GM23338 (cell line): ENCODE results near the gene SH2D2A. TPM values are rescaled to one million over a fixed set of nuclear protein-coding genes. Genes with fewer than 3 reads are reported as not detected.
A peak's percentile ranks its signal among the peaks of the same experiment; 100 is the strongest.

Experiments used
- ATAC-seq: fragments of 200-7000 bp; cut with Tn5 transposase; 3 replicates; pipeline ENCODE4 v1.9.1; 2020
- DNase-seq: peaks from one replicate; pipeline ENCODE4 v3.0.0-alpha.2; 2015; ENCODE audit warnings: low spot score
- H2AFZ ChIP-seq: fragments of 200-600 bp; sonication (generic); 2 replicates; pipeline ENCODE4 v1.8.0; 2016; ENCODE audit warnings: antibody characterized with exemption, mild to moderate bottlenecking, moderate library complexity
- H3F3A ChIP-seq: fragments of 200-600 bp; sonication (generic); replicated peaks from 2 replicates; pipeline ENCODE4 v1.8.0; 2017; ENCODE audit warnings: antibody characterized with exemption, mixed run types, low read depth
- H3K27ac ChIP-seq: fragments of 200-600 bp; sonication (generic); 2 replicates; pipeline ENCODE4 v1.6.1; 2016; ENCODE audit warnings: low read depth
- H3K27me3 ChIP-seq: fragments of 200-600 bp; sonication (generic); 2 replicates; pipeline ENCODE4 v1.8.0; 2016; ENCODE audit warnings: mild to moderate bottlenecking, mixed run types, moderate library complexity; ENCODE audit not compliant: insufficient read depth
- H3K36me3 ChIP-seq: fragments of 200-600 bp; sonication (generic); 2 replicates; pipeline ENCODE4 v1.8.0; 2016; ENCODE audit warnings: mild to moderate bottlenecking; ENCODE audit not compliant: insufficient read depth
- H3K4me1 ChIP-seq: fragments of 200-600 bp; sonication (generic); 2 replicates; pipeline ENCODE4 v1.8.0; 2016; ENCODE audit warnings: mild to moderate bottlenecking, moderate library complexity; ENCODE audit not compliant: insufficient read depth
- H3K4me2 ChIP-seq: fragments of 200-600 bp; sonication (generic); 2 replicates; pipeline ENCODE4 v1.7.1; 2017; ENCODE audit warnings: mixed run types
- H3K4me3 ChIP-seq: fragments of 200-600 bp; sonication (generic); 2 replicates; pipeline ENCODE4 v1.6.1; 2016; ENCODE audit warnings: mixed run types
- H3K79me2 ChIP-seq: fragments of 200-600 bp; sonication (generic); replicated peaks from 2 replicates; pipeline ENCODE4 v1.8.0; 2017; ENCODE audit warnings: mild to moderate bottlenecking; ENCODE audit not compliant: insufficient read depth
- H3K9me2 ChIP-seq: fragments of 200-600 bp; sonication (generic); 2 replicates; pipeline ENCODE4 v1.8.0; 2017; ENCODE audit not compliant: insufficient read depth
- H4K20me1 ChIP-seq: fragments of 200-600 bp; sonication (generic); replicated peaks from 2 replicates; pipeline ENCODE4 v1.8.0; 2017; ENCODE audit warnings: mild to moderate bottlenecking; ENCODE audit not compliant: insufficient read depth
- H3K27ac Mint-ChIP-seq: 2 replicates; pipeline ENCODE4 v1.8.0; 2020; ENCODE audit warnings: inconsistent platforms, mild to moderate bottlenecking, moderate library complexity, mixed read lengths
- H3K27me3 Mint-ChIP-seq: 3 replicates; pipeline ENCODE4 v1.8.0; 2022; ENCODE audit warnings: low read depth, mild to moderate bottlenecking, moderate library complexity, mixed read lengths, inconsistent platforms; ENCODE audit not compliant: insufficient read depth, poor library complexity
- H3K36me3 Mint-ChIP-seq: 3 replicates; pipeline ENCODE4 v1.8.0; 2021; ENCODE audit warnings: low read depth, mild to moderate bottlenecking, inconsistent platforms, moderate library complexity, mixed read lengths
- H3K4me1 Mint-ChIP-seq: 3 replicates; pipeline ENCODE4 v1.8.0; 2020; ENCODE audit warnings: mild to moderate bottlenecking, inconsistent platforms, mixed read lengths
- H3K4me3 Mint-ChIP-seq: 3 replicates; pipeline ENCODE4 v1.8.0; 2021; ENCODE audit warnings: moderate library complexity, mild to moderate bottlenecking, inconsistent platforms, mixed read lengths
- H3K9me3 Mint-ChIP-seq: 3 replicates; pipeline ENCODE4 v1.8.0; 2020; ENCODE audit warnings: moderate library complexity, mild to moderate bottlenecking, inconsistent platforms, mixed read lengths
- CREB1 ChIP-seq: fragments of 250-450 bp; sonication (Bioruptor Pico); IDR thresholded peaks from 2 replicates; pipeline ENCODE4 v1.5.0; 2020; ENCODE audit warnings: low read depth, mild to moderate bottlenecking, moderate library complexity
- CTCF ChIP-seq, 2 experiments: fragments of 200-600 bp in 1 of 2; sonication (generic) in 1 of 2; conservative IDR thresholded peaks; 2 replicates each; pipeline versions ENCODE4 v1.5.1 to v1.6.1; 2016 to 2017; ENCODE audit warnings: antibody characterized with exemption in 2 of 2, low read depth in 2 of 2, mild to moderate bottlenecking in 2 of 2, moderate library complexity in 1 of 2
- ETS1 ChIP-seq: IDR thresholded peaks from 2 replicates; pipeline ENCODE4 v1.6.1; 2016; ENCODE audit warnings: antibody characterized with exemption
- EZH2 ChIP-seq: fragments of 200-600 bp; sonication (generic); IDR thresholded peaks from one replicate; pipeline ENCODE4 v1.8.0; 2017; ENCODE audit warnings: antibody characterized with exemption, mild to moderate bottlenecking, low read depth; ENCODE audit not compliant: unreplicated experiment
- EZH2phosphoT487 ChIP-seq: fragments of 200-600 bp; sonication (generic); IDR thresholded peaks from one replicate; pipeline ENCODE4 v1.8.1; 2018; ENCODE audit warnings: antibody characterized with exemption; ENCODE audit not compliant: unreplicated experiment
- JUNB ChIP-seq: IDR thresholded peaks from one replicate; pipeline ENCODE4 v1.6.1; 2016; ENCODE audit warnings: antibody characterized with exemption; ENCODE audit not compliant: unreplicated experiment
- NANOG ChIP-seq: IDR thresholded peaks from 2 replicates; pipeline ENCODE4 v1.6.1; 2016; ENCODE audit warnings: antibody characterized with exemption, borderline replicate concordance
- POLR2AphosphoS5 ChIP-seq: IDR thresholded peaks from 2 replicates; pipeline ENCODE4 v1.6.1; 2016; ENCODE audit warnings: antibody characterized with exemption, low read depth
- REST ChIP-seq: IDR thresholded peaks from one replicate; pipeline ENCODE4 v1.6.1; 2018; ENCODE audit warnings: antibody characterized with exemption; ENCODE audit not compliant: unreplicated experiment
- STAT1 ChIP-seq: IDR thresholded peaks from one replicate; pipeline ENCODE4 v1.6.1; 2016; ENCODE audit warnings: antibody characterized with exemption; ENCODE audit not compliant: unreplicated experiment
- ZNF114 ChIP-seq: fragments of 250-450 bp; sonication (Bioruptor Pico); IDR thresholded peaks from 2 replicates; pipeline ENCODE4 v1.5.0; 2020; ENCODE audit warnings: mild to moderate bottlenecking, moderate library complexity
- ZNF331 ChIP-seq: fragments of 250-450 bp; sonication (Bioruptor Pico); IDR thresholded peaks from 2 replicates; pipeline ENCODE4 v1.5.0; 2020; ENCODE audit warnings: low read depth, mild to moderate bottlenecking, moderate library complexity
- ZNF462 ChIP-seq: fragments of 250-450 bp; sonication (Bioruptor Pico); IDR thresholded peaks from 2 replicates; pipeline ENCODE4 v1.5.0; 2020; ENCODE audit warnings: mild to moderate bottlenecking, moderate library complexity
- polyA plus RNA-seq: library from polyadenylated mRNA; unstranded; fragments of >200 nt; fragmentation: Nextera tagmentation; extraction: Ambion mirVana; gene quantifications from 2 replicates; pipeline ENCODE4 v1.2.1, GENCODE V29; 2016
- total RNA-seq: library from RNA; depleted of rRNA; stranded (reverse); fragments of >200 nt; shearing (Covaris generic); gene quantifications from 2 replicates; pipeline ENCODE4 v1.2.3, GENCODE V29; 2014

Gene SH2D2A
- total and polyA plus RNA-seq, 2 experiments from 2014 or later: 5.5 to 11.5 TPM

GRCh38 chr1:156832434-156832833 lies 15.8 kb upstream of the SH2D2A start:
- Histone ChIP-seq H3K27ac (no peak overlapping the region), H3K36me3 (no peaks in the 10 kb centered on the region), H3K9me2 (no peaks in the 10 kb centered on the region), H3K79me2 (no peaks in the 10 kb centered on the region), H3F3A (no peaks in the 10 kb centered on the region), H4K20me1 (no peaks in the 10 kb centered on the region), H3K4me2 (no peak overlapping the region), H3K4me3 (no peak overlapping the region), H2AFZ (no peak overlapping the region), H3K4me1 (no peaks in the 10 kb centered on the region), H3K27me3 (peaks cover 16% of the 10 kb centered on the region; the same call in 1 of the 2 replicates)
- H3K27me3 Mint-ChIP-seq: peaks cover 10% of the 10 kb centered on the region
- TF ChIP-seq CTCF (conservative IDR thresholded peaks at IDR 0.05; ENCODE audit: low read depth in 2 of 2): no peak; a peak in 1 of 4 replicates
- TF ChIP-seq CREB1 (CRISPR knock-in tag): no peak
- TF ChIP-seq POLR2AphosphoS5: no peak
- TF ChIP-seq REST: no peak
- no peak for TF ChIP-seq ZNF114 (CRISPR knock-in tag)
- no peak for TF ChIP-seq JUNB
- no peak for TF ChIP-seq ETS1
- no peak for TF ChIP-seq ZNF462
- no peak for TF ChIP-seq NANOG
- TF ChIP-seq STAT1: no peak
- no peak for TF ChIP-seq ZNF331 (CRISPR knock-in tag)
- no peak for TF ChIP-seq EZH2
- no peak for TF ChIP-seq EZH2phosphoT487
- H3K4me3 Mint-ChIP-seq: no peak overlapping the region
- no peaks in the 10 kb centered on the region for H3K4me1 Mint-ChIP-seq
- ATAC-seq: peak; percentile 69
- H3K9me3 Mint-ChIP-seq: no peaks in the 10 kb centered on the region
- no peak overlapping the region for H3K27ac Mint-ChIP-seq
- DNase-seq: peak; percentile 40
- H3K36me3 Mint-ChIP-seq: no peaks in the 10 kb centered on the region
